C4-2B (cell line): ENCODE data around the gene P2RX6.
"Not testable (repeated sequence)": the region's sequence is repeated elsewhere in the genome, so short reads cannot be mapped to it uniquely, and the experiment has no call there.

Experiments used
- H3K27ac ChIP-seq: fragments of 450-650 bp; 2 replicates; pipeline ENCODE4 v1.5.1; 2017
- CTCF ChIP-seq: fragments of 450-650 bp; conservative IDR thresholded peaks from 2 replicates; pipeline ENCODE4 v1.5.1; 2017; ENCODE audit warnings: mild to moderate bottlenecking
- ZFX ChIP-seq: fragments of 450-650 bp; IDR thresholded peaks from 2 replicates; pipeline ENCODE4 v1.6.1; 2017

The P2RX6 gene

DNA sequence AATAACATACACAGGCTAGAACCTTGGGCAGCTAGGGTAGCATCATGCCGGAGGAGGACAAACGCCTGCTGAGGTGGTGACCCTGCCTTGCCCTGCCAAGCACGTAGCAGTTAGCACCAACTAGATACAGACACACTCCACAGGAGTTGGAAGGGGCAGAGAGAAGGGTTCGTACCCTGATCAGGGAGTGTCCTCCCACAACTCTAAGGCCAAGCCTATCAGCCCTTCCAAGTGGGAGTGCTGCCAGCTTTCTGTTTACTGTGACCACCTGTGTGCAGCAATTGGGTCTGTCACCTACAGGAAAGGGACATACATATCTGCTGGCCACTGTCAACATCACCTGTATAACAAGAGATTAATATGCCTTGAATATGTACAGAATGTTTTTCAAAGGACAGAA is 11.2 kb upstream of the P2RX6 start:
- H3K27ac ChIP-seq, result no peak overlapping the region
- TF ChIP-seq CTCF, result no peak
- TF ChIP-seq ZFX, result no peak

- not testable (repeated sequence) for H3K27ac ChIP-seq
Measured at GRCh38 chr22:21009208-21009607, 5.8 kb upstream of the P2RX6 start.

GRCh38 chr22:21009638-21010425 is 5.1 kb upstream of the P2RX6 start:
- no peak overlapping the region for H3K27ac ChIP-seq
- TF ChIP-seq CTCF (no peak), ZFX (no peak)

DNA sequence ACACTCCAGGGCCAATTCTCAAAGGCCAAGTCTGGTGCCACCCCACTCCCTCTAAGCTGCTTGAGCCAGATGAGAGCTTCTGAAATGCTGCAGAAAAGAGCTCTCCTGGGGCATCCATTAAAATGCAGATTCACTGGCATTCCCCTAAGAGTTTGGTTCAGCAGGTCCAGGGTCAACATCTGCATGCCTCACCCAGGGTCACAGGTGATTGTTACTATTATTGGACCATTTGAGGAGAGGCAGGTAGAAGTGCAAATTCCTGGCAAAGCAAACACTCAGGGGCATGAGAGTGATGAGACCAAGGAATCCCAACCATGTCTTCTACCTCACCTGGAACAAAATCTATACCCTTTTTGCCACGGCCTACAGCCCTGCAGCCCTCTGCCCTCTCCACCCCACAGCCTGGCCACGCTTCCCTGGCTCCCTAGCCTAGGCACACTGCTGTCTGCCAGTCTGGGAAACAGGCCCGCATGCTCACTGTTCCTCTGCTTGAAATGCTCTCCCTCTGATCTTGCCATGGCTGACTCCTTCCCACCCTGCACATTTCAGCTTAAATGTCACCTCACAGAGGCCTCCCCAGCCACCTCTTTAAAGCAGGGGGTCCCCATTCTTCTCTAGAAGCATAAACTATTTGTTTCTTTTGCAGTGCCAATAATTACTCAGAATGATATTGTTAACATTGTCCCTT is 4.4 kb upstream of the P2RX6 start:
- TF ChIP-seq CTCF (no peak), ZFX (no peak)
- no peak overlapping the region for H3K27ac ChIP-seq

DNA sequence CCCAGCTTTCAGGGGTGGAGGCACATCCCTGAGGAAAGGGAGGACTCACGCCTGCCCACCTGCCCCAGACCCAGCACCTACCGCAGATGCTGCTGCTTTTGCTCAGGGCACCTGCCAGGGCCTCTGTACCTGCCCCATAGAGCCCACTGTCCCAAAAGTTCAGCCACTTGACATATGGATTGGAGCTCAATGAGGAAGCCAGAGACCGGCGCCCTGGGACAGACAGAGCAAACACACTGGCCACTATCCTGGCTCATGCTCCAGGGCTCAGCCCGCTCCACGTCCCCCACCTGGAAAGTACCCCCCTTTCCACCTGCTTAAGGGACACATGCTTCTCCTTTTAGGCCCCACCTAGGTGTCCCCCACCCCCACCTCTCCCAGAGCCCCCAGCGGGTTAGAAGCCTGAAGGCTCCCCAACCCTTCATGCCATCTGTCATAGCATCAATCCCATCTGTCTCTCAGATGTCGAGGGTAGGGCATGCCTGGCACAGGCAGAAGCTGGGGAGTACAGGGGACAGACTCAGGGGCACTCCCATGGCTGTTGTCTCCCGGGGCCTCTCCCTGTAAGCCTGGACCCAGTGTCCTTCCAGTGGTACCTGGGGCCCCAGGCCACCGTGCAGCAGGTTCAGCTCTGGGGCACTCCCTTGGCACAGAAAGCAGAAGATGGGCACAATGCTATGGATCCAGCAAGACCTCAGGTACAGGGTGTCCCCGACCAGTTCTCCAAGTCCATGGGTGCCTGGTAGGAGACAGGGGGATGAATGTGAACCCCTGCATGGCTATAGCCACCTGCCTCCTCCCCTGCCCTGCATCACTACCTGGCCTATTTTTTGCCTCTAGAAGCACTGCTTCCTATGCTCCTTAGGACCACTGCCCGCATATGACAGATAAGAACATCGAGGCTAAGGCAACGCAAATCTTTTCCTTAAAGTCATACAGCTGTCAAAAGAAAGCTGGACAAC is 2.2 kb upstream of the P2RX6 start:
- no peak overlapping the region for H3K27ac ChIP-seq
- TF ChIP-seq ZFX, result no peak
- no peak for TF ChIP-seq CTCF

DNA sequence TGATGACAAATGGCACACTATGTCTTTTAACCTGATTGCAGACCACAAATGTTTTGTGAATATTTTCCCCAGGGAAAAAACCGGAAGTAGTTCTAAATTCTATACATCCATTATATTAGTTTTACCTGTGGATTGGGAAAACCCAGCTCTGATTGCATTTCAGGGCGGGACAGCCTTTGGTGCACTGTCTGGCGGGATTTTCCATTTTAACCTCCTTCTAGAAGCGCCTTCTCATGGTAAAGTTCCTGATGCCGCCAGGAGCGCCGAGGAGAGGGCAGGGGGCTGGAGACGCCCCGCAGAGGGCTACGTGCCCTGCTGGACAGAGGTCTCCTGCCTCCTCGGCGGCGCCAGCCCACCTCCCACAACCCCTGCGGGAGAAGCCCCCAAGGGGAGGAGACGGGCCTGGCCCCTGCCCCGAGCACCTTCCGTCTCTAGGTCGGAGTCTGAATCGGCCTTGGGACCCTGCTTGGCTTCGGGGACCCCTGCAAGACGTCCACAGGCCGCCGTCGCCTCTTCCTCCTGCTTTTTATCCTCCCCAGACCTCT is 1.2 kb upstream of the P2RX6 start:
- TF ChIP-seq ZFX, result no peak
- TF ChIP-seq CTCF, result no peak
- H3K27ac ChIP-seq, result no peak overlapping the region

DNA sequence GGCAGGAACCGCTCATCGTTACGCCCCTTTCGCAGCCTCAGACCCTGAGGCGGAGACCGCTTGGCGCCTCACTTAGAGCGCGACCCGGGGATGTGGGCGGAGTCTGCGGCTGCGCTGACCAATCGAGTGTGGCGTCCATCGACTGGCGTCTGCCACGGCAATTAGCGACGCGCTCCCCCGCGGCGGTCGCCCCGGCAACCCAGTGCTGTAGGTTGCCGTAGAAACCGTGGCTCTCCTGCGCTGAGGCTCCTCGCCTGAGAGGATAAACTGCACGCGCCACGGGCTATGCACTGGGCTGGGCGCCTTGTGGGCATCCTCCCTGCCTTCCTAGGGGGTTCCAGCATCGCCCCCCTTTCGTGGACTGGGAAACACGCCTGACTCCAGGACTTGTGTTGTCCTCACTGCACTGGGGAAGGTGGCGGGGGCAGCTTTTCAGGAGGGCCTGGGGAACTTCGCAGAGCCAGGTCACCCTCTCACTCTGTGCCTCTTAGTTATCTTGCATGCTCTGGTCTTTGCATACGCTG is 701 bp upstream of the P2RX6 start:
- H3K27ac ChIP-seq, result no peak overlapping the region
- no peak for TF ChIP-seq ZFX
- no peak for TF ChIP-seq CTCF
